Thyroid gland (tissue), 4 donors: ENCODE measurements around the gene OAS2.

Source experiments
- CTCF ChIP-seq, 6 experiments: fragments of 200-600 bp in 3 of 6; fragments of 450-650 bp in 3 of 6; sonication (generic) in 3 of 6; IDR thresholded peaks; one replicate each; pipeline ENCODE4 v1.5.1; 2016 to 2019; ENCODE audit warnings: antibody characterized with exemption in 6 of 6, mild to moderate bottlenecking in 2 of 6, inconsistent platforms in 1 of 6, moderate library complexity in 1 of 6
- POLR2A ChIP-seq, 2 donors: fragments of 450-650 bp; IDR thresholded peaks; one replicate each; pipeline ENCODE4 v1.6.1; 2017; ENCODE audit warnings: antibody characterized with exemption in 2 of 2, mild to moderate bottlenecking in 2 of 2, moderate library complexity in 1 of 2

GRCh38 chr12:112978163-112979040 is at the start of gene OAS2:
- TF ChIP-seq POLR2A (IDR thresholded peaks at IDR 0.05) (peak in 1 of 2 donors; percentile 23), CTCF (IDR thresholded peaks at IDR 0.05) (no peak)
